K562 (cell line): ENCODE measurements around the gene ZNF106. TPM values are rescaled to one million over a fixed set of nuclear protein-coding genes. Genes with fewer than 3 reads are reported as not detected.

Experiments
- ATAC-seq: fragments of 200-7000 bp; cut with Tn5 transposase; 3 replicates; pipeline ENCODE4 v1.9.1; 2020; ENCODE audit warnings: moderate library complexity
- BruUV-seq: library from RNA; stranded (reverse); fragments of 400-500 nt; replicated peaks from 2 replicates; lab custom pipeline; 2021; lab: Mats Ljungman, UMichigan
- CTCF ChIA-PET: fragments of 300-600 bp; formaldehyde crosslinking; extraction: SDS; loops from one replicate; lab custom pipeline; 2021; ENCODE audit warnings: low intra/inter-chr PET ratio; lab: Yijun Ruan, JAX
- POLR2A ChIA-PET: fragments of 300-600, 350-650 bp; sonication (Branson Sonifier 250); formaldehyde crosslinking; extraction: SDS; loops from one replicate; lab custom pipeline; 2021; ENCODE audit warnings: antibody characterized with exemption, inconsistent platforms; lab: Yijun Ruan, JAX
- DNase-seq, 4 experiments: peaks; one replicate each; pipeline versions ENCODE4 v3.0.0 to v3.0.0-alpha.2; 2011 to 2018; ENCODE audit warnings: low spot score in 3 of 4, mixed read lengths in 3 of 4; ENCODE audit errors: extremely low read depth in 1 of 4
- FAIRE-seq: peaks from 2 replicates; lab custom pipeline; 2011; peaks lifted over from hg19 to GRCh38; lab: Jason Lieb, UNC
- H2AFZ ChIP-seq: 2 replicates; pipeline ENCODE4 v1.6.0; 2011; ENCODE audit warnings: low read depth, low read length, control low read depth, inconsistent platforms
- H3K27ac ChIP-seq: fragments of 200-600 bp; 3 replicates; pipeline ENCODE4 v1.8.0; 2011; ENCODE audit warnings: low read depth, mild to moderate bottlenecking, control low read depth, inconsistent platforms, low read length, moderate library complexity, mixed read lengths; ENCODE audit errors: extremely low read depth
- H3K27me3 ChIP-seq, 2 experiments: fragments of 300-600 bp in 1 of 2; 2 replicates in 1 of 2; 3 replicates in 1 of 2; pipeline versions ENCODE4 v1.6.0 to v1.8.0; 2011; ENCODE audit warnings: inconsistent platforms in 2 of 2, low read length in 2 of 2, mild to moderate bottlenecking in 1 of 2, mixed read lengths in 1 of 2, moderate library complexity in 1 of 2; ENCODE audit not compliant: control insufficient read depth in 2 of 2, insufficient read depth in 2 of 2
- H3K36me3 ChIP-seq: fragments of 300-600 bp; 3 replicates; pipeline ENCODE4 v1.8.0; 2011; ENCODE audit warnings: mild to moderate bottlenecking, low read length, inconsistent platforms; ENCODE audit not compliant: control insufficient read depth, insufficient read depth
- H3K4me1 ChIP-seq, 2 experiments: fragments of 200-600 bp in 1 of 2; replicated peaks in 1 of 2; 2 replicates in 1 of 2; 3 replicates in 1 of 2; pipeline versions ENCODE4 v1.5.1 to v1.8.0; 2011; ENCODE audit warnings: inconsistent platforms in 2 of 2, low read length in 2 of 2, mild to moderate bottlenecking in 1 of 2, mixed read lengths in 1 of 2, moderate library complexity in 1 of 2; ENCODE audit not compliant: control insufficient read depth in 2 of 2, insufficient read depth in 2 of 2
- H3K4me2 ChIP-seq: 2 replicates; pipeline ENCODE4 v1.6.1; 2011; ENCODE audit warnings: low read length, control low read depth, inconsistent platforms, mixed read lengths; ENCODE audit not compliant: insufficient read depth
- H3K4me3 ChIP-seq: fragments of 200-600 bp; sonication (generic), shearing (Covaris generic); 2 replicates; pipeline ENCODE4 v1.5.1; 2016; ENCODE audit warnings: control low read depth, inconsistent platforms
- H3K79me2 ChIP-seq: fragments of 200-600 bp; 3 replicates; pipeline ENCODE4 v1.8.0; 2011; ENCODE audit warnings: low read length, inconsistent platforms; ENCODE audit not compliant: control insufficient read depth, insufficient read depth
- H3K9ac ChIP-seq, 2 experiments: 2 replicates each; pipeline versions ENCODE4 v1.6.0 to v1.6.1; 2011; ENCODE audit warnings: low read depth in 2 of 2, low read length in 2 of 2, control low read depth in 1 of 2, inconsistent platforms in 1 of 2, mild to moderate bottlenecking in 1 of 2, mixed read lengths in 1 of 2; ENCODE audit not compliant: insufficient read depth in 1 of 2
- H3K9me1 ChIP-seq: one replicate; pipeline ENCODE4 v1.6.0; 2011; ENCODE audit warnings: inconsistent platforms, mild to moderate bottlenecking, low read length, moderate library complexity; ENCODE audit not compliant: control insufficient read depth, insufficient read depth
- H3K9me3 ChIP-seq: replicated peaks from 2 replicates; pipeline ENCODE4 v1.5.1; 2011; ENCODE audit warnings: low read depth, low read length, inconsistent platforms; ENCODE audit not compliant: control insufficient read depth, insufficient read depth
- H4K20me1 ChIP-seq: replicated peaks from 2 replicates; pipeline ENCODE4 v1.6.1; 2011; ENCODE audit warnings: low read length, inconsistent platforms, mixed read lengths; ENCODE audit not compliant: control insufficient read depth, insufficient read depth
- ATF3 ChIP-seq, 2 experiments: fragments of 450-650 bp in 1 of 2; sonication (generic) in 1 of 2; formaldehyde crosslinking in 1 of 2; IDR thresholded peaks in 1 of 2; conservative IDR thresholded peaks in 1 of 2; 2 replicates each; pipeline versions ENCODE4 v1.6.1 to v1.8.1; 2016 to 2023; ENCODE audit warnings: mild to moderate bottlenecking in 2 of 2, moderate library complexity in 2 of 2, inconsistent platforms in 1 of 2, missing genetic modification reagents in 1 of 2
- ETV5 ChIP-seq: sonication (generic); formaldehyde crosslinking; IDR thresholded peaks from 2 replicates; pipeline ENCODE4 v1.4.0; 2020; ENCODE audit warnings: low read depth, mild to moderate bottlenecking, missing genetic modification reagents
- MED1 ChIP-seq: sonication (generic); formaldehyde crosslinking; IDR thresholded peaks from 2 replicates; pipeline ENCODE4 v1.8.1; 2023; ENCODE audit warnings: missing genetic modification reagents, borderline replicate concordance
- MEF2A ChIP-seq: IDR thresholded peaks from 2 replicates; pipeline ENCODE4 v1.6.1; 2011; ENCODE audit warnings: low read depth, mild to moderate bottlenecking, low read length, moderate library complexity; ENCODE audit not compliant: control insufficient read depth
- MEF2D ChIP-seq: conservative IDR thresholded peaks from 2 replicates; pipeline ENCODE4 v1.6.1; 2016; ENCODE audit warnings: low read depth, missing genetic modification characterization, missing compliant biosample characterization
- NR1H2 ChIP-seq: sonication (generic); formaldehyde crosslinking; IDR thresholded peaks from 2 replicates; pipeline ENCODE4 v1.4.0; 2020; ENCODE audit warnings: mild to moderate bottlenecking, missing genetic modification reagents
- SP2 ChIP-seq: IDR thresholded peaks from 2 replicates; pipeline ENCODE4 v1.6.1; 2011; ENCODE audit warnings: mild to moderate bottlenecking, low read depth, low read length, moderate library complexity; ENCODE audit not compliant: poor library complexity, severe bottlenecking; ENCODE audit errors: extremely low read depth
- ZBTB40 ChIP-seq, 2 experiments: fragments of 450-650 bp in 1 of 2; sonication (generic) in 1 of 2; formaldehyde crosslinking in 1 of 2; IDR thresholded peaks; 2 replicates each; pipeline versions ENCODE4 v1.7.1 to v1.9.0; 2016 to 2022; ENCODE audit warnings: inconsistent platforms in 1 of 2, mild to moderate bottlenecking in 1 of 2, missing genetic modification reagents in 1 of 2
- ZNF79 ChIP-seq: fragments of 250-450 bp; sonication (Bioruptor Pico); IDR thresholded peaks from 2 replicates; pipeline ENCODE4 v1.4.0; 2020; ENCODE audit warnings: low read depth, mild to moderate bottlenecking, moderate library complexity
- WGBS: fragments of 100-300 bp; shearing (Covaris generic); methylation state at CpG from one replicate; pipeline ENCODE4 v1.1.6; 2016; ENCODE audit warnings: low coverage, mixed read lengths; ENCODE audit not compliant: insufficient coverage; ENCODE audit errors: missing lambda C conversion rate; 5-methylcytosine and 5-hydroxymethylcytosine counted together
- in situ Hi-C: fragments of 300-500 bp; cut with MboI; formaldehyde crosslinking; loops from 4 replicates; pipeline ENCODE4 v1.15.0; 2018; ENCODE audit warnings: inconsistent platforms, mixed read lengths
- intact Hi-C: fragments of 100-400 bp; cut with micrococcal nuclease; formaldehyde crosslinking; loops from 2 replicates; pipeline ENCODE4 v1.14.2; 2022
- polyA plus RNA-seq, 8 experiments: library from polyadenylated mRNA; depleted of rRNA in 4 of 8; stranded (reverse) in 5 of 8; unstranded in 3 of 8; fragments of >200 nt; fragmentation: Nextera tagmentation in 2 of 8; fragmentation: Illumina TruSeq in 1 of 8; extraction: Ambion mirVana in 2 of 8; extraction: Trizol in 1 of 8; gene quantifications; 2 replicates each; pipeline versions ENCODE4 v1.2.1 to v1.2.3, GENCODE V29; 2011 to 2014; ENCODE audit warnings: inconsistent platforms in 1 of 8, missing spikeins in 1 of 8
- total RNA-seq, 7 experiments: library from RNA; depleted of rRNA in 6 of 7; stranded (reverse); fragments of >200 nt in 6 of 7; fragmentation: Illumina TruSeq in 2 of 7; extraction: Trizol in 2 of 7; gene quantifications; 2 replicates each; pipeline versions ENCODE4 v1.2.1 to v1.2.3, GENCODE V29; 2011 to 2021; ENCODE audit warnings: low replicate concordance in 1 of 7

ZNF106 gene
- total and polyA plus RNA-seq, 9 of the 15 experiments (the other 6 are each of a cell fraction or from before 2014, with no cell fraction given) = 14.4 to 55.3 (median 33.7) TPM

GRCh38 chr15:42385980-42386700, 104.8 kb downstream of the ZNF106 start:
- H2AFZ ChIP-seq = peak overlapping the region; percentile 75
- FAIRE-seq (no peak), ATAC-seq (peak; percentile 49), DNase-seq (peak in 2 of 4 experiments; percentile 31 to 44)
- no peaks in the 10 kb centered on the region for H3K9me3 ChIP-seq
- H3K27me3 ChIP-seq = peaks cover 0 to 6% of the 10 kb centered on the region in 2 experiments; a peak in 2 of 5 replicates
- intact Hi-C loops (loop anchor here (5.0 to 10.0 kb wide), 2 partner anchors 249 to 321 kb away; no protein-coding TSS in a partner anchor), in situ Hi-C loops (loop anchor here (10.0 kb wide), 1 partner anchor 241 kb away; no protein-coding TSS in a partner anchor)
- CTCF ChIA-PET = interaction anchor here (0.8 to 0.9 kb wide), 2 partner anchors 302 to 397 kb away, joined by 3 to 6 read pairs; no protein-coding TSS in a partner anchor
- H3K36me3 ChIP-seq = no peaks in the 10 kb centered on the region
- H3K9ac ChIP-seq = peak overlapping the region in 1 of 2 experiments; percentile 69; a peak in 1 of 4 replicates
- no peaks in the 10 kb centered on the region for H4K20me1 ChIP-seq
- 37% methylated on average over 11 of the region's 12 CpGs for WGBS
- POLR2A ChIA-PET = interaction anchor here (0.5 to 1.6 kb wide), 6 partner anchors 11 to 163 kb away, joined by 3 to 5 read pairs (median 3); no protein-coding TSS in a partner anchor
- H3K4me1 ChIP-seq = peaks cover 15 to 16% of the 10 kb centered on the region in 2 experiments; a peak in 4 of 5 replicates
- peak overlapping the region; percentile 20; the same call in 1 of the 2 replicates for H3K4me2 ChIP-seq
- H3K9me1 ChIP-seq = no peaks in the 10 kb centered on the region
- BruUV-seq = no TSS peak
- no peak overlapping the region for H3K27ac ChIP-seq
- no peak overlapping the region for H3K4me3 ChIP-seq
- H3K79me2 ChIP-seq = no peaks in the 10 kb centered on the region
- no peak for TF ChIP-seq MED1 (CRISPR knock-in tag)
- peak; percentile 78; the same call in 1 of the 2 replicates for TF ChIP-seq MEF2A
- no peak for TF ChIP-seq ZNF79 (CRISPR knock-in tag)
- no peak for TF ChIP-seq ATF3 (IDR thresholded peaks at IDR 0.05)
- no peak for TF ChIP-seq ATF3 (CRISPR knock-in tag; conservative IDR thresholded peaks at IDR 0.05)
- TF ChIP-seq ETV5 (CRISPR knock-in tag) = 0 out of 2 replicates have a peak, but pooled peaks have one; percentile 0
- TF ChIP-seq MEF2D = peak; percentile 72
- no peak for TF ChIP-seq SP2
- TF ChIP-seq ZBTB40 (IDR thresholded peaks at IDR 0.05) = no peak
- no peak for TF ChIP-seq ZBTB40 (CRISPR knock-in tag; IDR thresholded peaks at IDR 0.05)
- no peak for TF ChIP-seq NR1H2 (CRISPR knock-in tag)
